Endothelial cell of umbilical vein (primary cell): ENCODE data around the gene CHMP4A.

Source experiments
- EZH2 ChIP-seq: IDR thresholded peaks from 2 replicates; pipeline ENCODE4 v1.6.1; 2012; ENCODE audit warnings: borderline replicate concordance, low read depth, mild to moderate bottlenecking, moderate library complexity, low read length, inconsistent platforms; ENCODE audit not compliant: severe bottlenecking
- JUN ChIP-seq: IDR thresholded peaks from 2 replicates; pipeline ENCODE4 v1.6.1; 2011; ENCODE audit warnings: borderline replicate concordance, low read depth; ENCODE audit not compliant: insufficient read length, insufficient read depth
- POLR2A ChIP-seq: IDR thresholded peaks from 2 replicates; pipeline ENCODE4 v1.6.1; 2012; ENCODE audit warnings: low read depth, mild to moderate bottlenecking, control low read depth, low read length
- POLR2AphosphoS5 ChIP-seq: IDR thresholded peaks from 2 replicates; pipeline ENCODE4 v1.6.1; 2012; ENCODE audit warnings: low read depth, mild to moderate bottlenecking, control low read depth, low read length, moderate library complexity; ENCODE audit not compliant: insufficient read depth
- TF ChIP-seq, protein P1 (sequence below), 2 donors: IDR thresholded peaks; 1 replicate in 1 of 2; 2 replicates in 1 of 2; pipeline ENCODE4 v1.5.1; 2011; ENCODE audit warnings: low read length in 2 of 2, mild to moderate bottlenecking in 2 of 2, moderate library complexity in 2 of 2, control low read depth in 1 of 2, inconsistent platforms in 1 of 2, low read depth in 1 of 2; ENCODE audit not compliant: insufficient read depth in 1 of 2; ENCODE audit errors: extremely low read depth in 1 of 2

DNA sequence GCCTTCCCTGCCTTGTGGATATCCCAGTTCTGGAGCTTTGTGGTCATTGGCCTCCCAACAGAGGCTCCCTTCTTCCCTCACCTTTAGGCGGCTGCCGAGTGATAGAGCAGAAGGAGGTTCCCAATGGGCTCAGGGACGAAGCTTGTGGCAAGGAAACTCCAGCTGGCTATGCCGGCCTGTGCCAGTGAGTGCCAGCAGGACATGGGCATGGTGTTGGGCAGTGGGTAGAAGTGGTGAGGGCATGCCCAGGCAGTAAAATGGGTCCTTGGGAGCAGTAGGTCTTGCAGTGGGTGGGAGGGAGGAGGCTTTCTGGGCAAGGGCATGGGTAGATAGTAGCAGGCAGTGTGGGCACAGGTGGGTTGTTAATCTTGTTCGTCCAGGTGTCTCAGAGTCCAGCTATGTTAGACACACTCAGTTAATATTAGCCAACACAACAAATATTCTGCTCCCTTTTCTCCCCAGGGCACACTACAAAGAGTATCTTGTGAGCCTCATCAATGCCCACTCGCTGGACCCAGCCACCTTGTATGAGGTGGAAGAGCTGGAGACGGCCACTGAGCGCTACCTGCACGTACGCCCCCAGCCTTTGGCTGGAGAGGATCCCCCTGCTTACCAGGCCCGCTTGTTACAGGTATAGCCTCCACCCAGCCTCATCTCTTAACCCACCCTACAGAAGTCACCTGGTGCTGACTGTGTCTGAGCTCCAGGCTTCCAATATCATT, 53.4 kb downstream of the CHMP4A start:
- TF ChIP-seq POLR2A (no peak), EZH2 (no peak), POLR2AphosphoS5 (no peak), JUN (no peak)
- TF ChIP-seq, protein P1, sequence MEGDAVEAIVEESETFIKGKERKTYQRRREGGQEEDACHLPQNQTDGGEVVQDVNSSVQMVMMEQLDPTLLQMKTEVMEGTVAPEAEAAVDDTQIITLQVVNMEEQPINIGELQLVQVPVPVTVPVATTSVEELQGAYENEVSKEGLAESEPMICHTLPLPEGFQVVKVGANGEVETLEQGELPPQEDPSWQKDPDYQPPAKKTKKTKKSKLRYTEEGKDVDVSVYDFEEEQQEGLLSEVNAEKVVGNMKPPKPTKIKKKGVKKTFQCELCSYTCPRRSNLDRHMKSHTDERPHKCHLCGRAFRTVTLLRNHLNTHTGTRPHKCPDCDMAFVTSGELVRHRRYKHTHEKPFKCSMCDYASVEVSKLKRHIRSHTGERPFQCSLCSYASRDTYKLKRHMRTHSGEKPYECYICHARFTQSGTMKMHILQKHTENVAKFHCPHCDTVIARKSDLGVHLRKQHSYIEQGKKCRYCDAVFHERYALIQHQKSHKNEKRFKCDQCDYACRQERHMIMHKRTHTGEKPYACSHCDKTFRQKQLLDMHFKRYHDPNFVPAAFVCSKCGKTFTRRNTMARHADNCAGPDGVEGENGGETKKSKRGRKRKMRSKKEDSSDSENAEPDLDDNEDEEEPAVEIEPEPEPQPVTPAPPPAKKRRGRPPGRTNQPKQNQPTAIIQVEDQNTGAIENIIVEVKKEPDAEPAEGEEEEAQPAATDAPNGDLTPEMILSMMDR (IDR thresholded peaks at IDR 0.05; ENCODE audit: extremely low read depth in 1 of 2, insufficient read depth in 1 of 2, low read depth in 1 of 2, low read length in 2 of 2) = no peak
